ENCODE measurements around the gene OPA3. TPM values are rescaled to one million over a fixed set of nuclear protein-coding genes. Genes with fewer than 3 reads are reported as not detected.

The OPA3 gene
- total RNA-seq, 1 donor from 2014 or later, result 13.0 TPM

DNA sequence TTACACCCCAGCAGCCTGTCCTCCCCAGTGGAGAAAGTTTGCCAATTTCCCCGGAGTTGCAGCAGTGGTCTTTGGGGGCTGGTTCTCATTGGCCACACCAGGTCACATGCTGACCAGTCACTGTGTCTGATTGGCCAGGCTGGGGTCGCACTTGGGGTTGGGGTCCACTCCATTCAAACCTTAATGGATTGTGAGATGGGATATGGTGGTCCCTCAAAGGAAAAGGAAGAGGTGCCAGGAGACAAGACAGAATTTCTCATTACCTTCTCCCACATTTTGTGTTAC lies 82.9 kb downstream of the OPA3 start:
- ATAC-seq, result no peak
- no peak for DNase-seq
- Histone ChIP-seq H3K4me1 (peaks cover 23% of the 10 kb centered on the region), H3K27ac (no peak overlapping the region), H3K9me3 (no peaks in the 10 kb centered on the region), H3K4me3 (no peak overlapping the region), H3K36me3 (no peaks in the 10 kb centered on the region), H3K27me3 (peaks cover 5% of the 10 kb centered on the region)
- no peak for TF ChIP-seq CTCF (IDR thresholded peaks at IDR 0.05)
- intact Hi-C loops (cut with DNase I), result no loop called here

GRCh38 chr19:45500918-45501729 lies 83.5 kb downstream of the OPA3 start:
- Histone ChIP-seq H3K27ac (no peak overlapping the region), H3K36me3 (no peaks in the 10 kb centered on the region), H3K4me1 (peaks cover 25% of the 10 kb centered on the region), H3K27me3 (peaks cover 5% of the 10 kb centered on the region), H3K4me3 (no peak overlapping the region), H3K9me3 (no peaks in the 10 kb centered on the region)
- intact Hi-C loops (cut with DNase I), result no loop called here
- TF ChIP-seq CTCF (IDR thresholded peaks at IDR 0.05), result no peak
- DNase-seq, result no peak
- no peak for ATAC-seq

- H3K27me3 ChIP-seq, result peaks cover 5% of the 10 kb centered on the region
- H3K9me3 ChIP-seq, result no peaks in the 10 kb centered on the region
- DNase-seq (peak; percentile 72), ATAC-seq (peak; percentile 14)
- TF ChIP-seq CTCF (IDR thresholded peaks at IDR 0.05), result no peak
- intact Hi-C loops (cut with DNase I), result no loop called here
- H3K36me3 ChIP-seq, result no peaks in the 10 kb centered on the region
- H3K4me3 ChIP-seq, result peak overlapping the region; percentile 25
- peaks cover 28% of the 10 kb centered on the region for H3K4me1 ChIP-seq
- no peak overlapping the region for H3K27ac ChIP-seq
These were observed 85.1 kb downstream of the OPA3 start for GRCh38 chr19:45499196-45500180.

GRCh38 chr19:45498411-45499195 lies 86.0 kb downstream of the OPA3 start, which contains the start of gene PPM1N:
TSS of gene PPM1N (plus strand) at chr19:45498443. CDS start at chr19:45498473, 30 bp downstream.
- ATAC-seq (peak; percentile 34), DNase-seq (peak; percentile 72)
- no peaks in the 10 kb centered on the region for H3K36me3 ChIP-seq
- intact Hi-C loops (cut with DNase I), result no loop called here
- peaks cover 5% of the 10 kb centered on the region for H3K27me3 ChIP-seq
- H3K4me3 ChIP-seq, result peak within 1 kb of the TSS; percentile 68
- H3K27ac ChIP-seq, result no peak within 1 kb of the TSS
- peaks cover 28% of the 10 kb centered on the region for H3K4me1 ChIP-seq
- no peaks in the 10 kb centered on the region for H3K9me3 ChIP-seq
- peak; percentile 9 for TF ChIP-seq CTCF (IDR thresholded peaks at IDR 0.05)

DNA sequence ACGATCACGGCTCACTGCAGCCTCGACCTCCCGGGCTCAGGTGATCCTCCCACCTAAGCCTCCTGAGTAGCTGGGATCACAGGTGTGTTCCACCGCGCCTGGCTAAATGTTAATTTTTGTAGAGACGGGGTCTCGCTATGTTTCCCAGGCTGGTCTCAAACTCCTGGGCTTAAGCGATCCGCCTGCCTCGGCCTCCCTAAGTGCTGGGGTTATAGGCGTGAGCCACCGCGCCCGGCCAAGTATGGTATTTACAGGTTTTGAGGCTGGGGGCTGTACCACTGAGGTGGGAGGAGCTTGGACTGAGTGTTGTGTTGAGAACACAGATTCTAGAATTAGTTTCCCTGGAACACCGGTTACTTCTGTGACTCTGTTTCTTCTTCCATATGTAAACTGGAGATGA lies 86.8 kb downstream of the OPA3 start:
- DNase-seq (no peak), ATAC-seq (no peak)
- TF ChIP-seq CTCF (IDR thresholded peaks at IDR 0.05), result no peak
- Histone ChIP-seq H3K4me1 (peaks cover 32% of the 10 kb centered on the region), H3K4me3 (no peak overlapping the region), H3K36me3 (no peaks in the 10 kb centered on the region), H3K9me3 (no peaks in the 10 kb centered on the region), H3K27ac (no peak overlapping the region), H3K27me3 (peaks cover 5% of the 10 kb centered on the region)
- intact Hi-C loops (cut with DNase I), result no loop called here

All from upper lobe of right lung (tissue), 1 donor.